ENCODE data around the gene ZNF606. TPM values are rescaled to one million over a fixed set of nuclear protein-coding genes. Genes with fewer than 3 reads are reported as not detected.

The ZNF606 gene
- 2.9 TPM for polyA plus RNA-seq (2012; ENCODE audit: insufficient read length, low read depth)

DNA sequence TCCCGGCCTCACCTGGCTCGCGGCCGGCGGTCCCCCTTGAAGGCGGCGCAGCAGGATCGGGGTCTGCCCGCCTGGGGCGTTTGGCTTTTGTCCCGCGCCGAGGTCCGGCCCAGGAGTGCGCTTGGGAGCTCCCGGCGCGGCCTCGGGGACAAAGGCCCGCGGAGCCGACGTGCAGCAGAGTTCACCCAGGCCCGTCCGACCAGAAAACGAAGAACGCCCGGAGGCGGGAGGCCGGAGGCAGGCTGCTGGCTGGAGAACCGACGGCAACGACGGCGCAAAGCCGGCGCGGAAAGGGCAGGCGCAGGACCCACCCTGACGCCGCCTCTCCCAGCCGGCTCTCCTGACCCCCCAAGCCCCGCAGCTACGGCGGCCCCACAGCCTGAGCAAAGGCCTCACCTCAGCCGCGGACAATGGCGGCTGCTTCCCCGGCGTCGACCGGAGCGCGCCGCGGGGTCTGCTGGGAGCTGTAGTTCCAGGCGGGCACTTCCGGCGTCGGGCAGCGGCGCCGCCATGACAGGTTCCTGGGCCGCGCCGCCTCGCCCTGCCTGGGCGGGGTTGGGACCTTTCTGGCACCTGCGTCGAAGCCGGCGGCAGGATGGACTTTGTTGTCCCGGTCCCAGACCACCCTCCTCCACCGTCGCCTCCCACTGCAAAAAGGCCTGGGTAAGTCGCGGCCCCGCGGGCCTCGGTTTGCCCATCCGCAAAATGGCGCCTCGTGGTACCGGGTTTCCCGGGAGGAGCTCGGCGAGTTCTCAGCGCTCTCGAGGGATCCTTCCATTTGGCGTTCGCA is at the start of gene ZNF606:
Gene ZNF606 (minus strand): TSS at position 437 of the 790 bp plus-strand sequence. CDS start 1,501 bp downstream, outside the sequence.
- TF ChIP-seq POLR2AphosphoS5 (IDR thresholded peaks at IDR 0.05; ENCODE audit: low read depth, low read length) (peak; percentile 84), SIN3A (IDR thresholded peaks at IDR 0.05; ENCODE audit: borderline replicate concordance, insufficient read depth, low read length) (no peak), FOXP2 (optimal IDR thresholded peaks at IDR 0.05; ENCODE audit: borderline replicate concordance, extremely low read depth, extremely low read length, insufficient read depth) (peak; percentile 46), REST (IDR thresholded peaks at IDR 0.05; ENCODE audit: insufficient read depth in 1 of 2, low read depth in 2 of 2, low read length in 2 of 2) (0 out of 4 replicates have a peak, but pooled peaks of 1 of the 2 experiments have one; percentile 11)

- TF ChIP-seq REST (IDR thresholded peaks at IDR 0.05; ENCODE audit: insufficient read depth in 1 of 2, low read depth in 2 of 2, low read length in 2 of 2), result no peak
- no peak for TF ChIP-seq SIN3A (IDR thresholded peaks at IDR 0.05; ENCODE audit: borderline replicate concordance, insufficient read depth, low read length)
- no peak for TF ChIP-seq TAF1 (IDR thresholded peaks at IDR 0.05; ENCODE audit: borderline replicate concordance, insufficient read depth, low read length)
- no peak for TF ChIP-seq POLR2AphosphoS5 (IDR thresholded peaks at IDR 0.05; ENCODE audit: low read depth, low read length)
- TF ChIP-seq FOXP2 (optimal IDR thresholded peaks at IDR 0.05; ENCODE audit: borderline replicate concordance, extremely low read depth, extremely low read length, insufficient read depth), result no peak
These were observed 49.6 kb upstream of the ZNF606 start for GRCh38 chr19:58052256-58052655.

GRCh38 chr19:58047672-58048071 is 45.1 kb upstream of the ZNF606 start:
- no peak for TF ChIP-seq REST (IDR thresholded peaks at IDR 0.05; ENCODE audit: insufficient read depth in 1 of 2, low read depth in 2 of 2, low read length in 2 of 2)
- TF ChIP-seq TAF1 (IDR thresholded peaks at IDR 0.05; ENCODE audit: borderline replicate concordance, insufficient read depth, low read length), result no peak
- TF ChIP-seq POLR2AphosphoS5 (IDR thresholded peaks at IDR 0.05; ENCODE audit: low read depth, low read length), result no peak
- no peak for TF ChIP-seq SIN3A (IDR thresholded peaks at IDR 0.05; ENCODE audit: borderline replicate concordance, insufficient read depth, low read length)
- no peak for TF ChIP-seq FOXP2 (optimal IDR thresholded peaks at IDR 0.05; ENCODE audit: borderline replicate concordance, extremely low read depth, extremely low read length, insufficient read depth)

DNA sequence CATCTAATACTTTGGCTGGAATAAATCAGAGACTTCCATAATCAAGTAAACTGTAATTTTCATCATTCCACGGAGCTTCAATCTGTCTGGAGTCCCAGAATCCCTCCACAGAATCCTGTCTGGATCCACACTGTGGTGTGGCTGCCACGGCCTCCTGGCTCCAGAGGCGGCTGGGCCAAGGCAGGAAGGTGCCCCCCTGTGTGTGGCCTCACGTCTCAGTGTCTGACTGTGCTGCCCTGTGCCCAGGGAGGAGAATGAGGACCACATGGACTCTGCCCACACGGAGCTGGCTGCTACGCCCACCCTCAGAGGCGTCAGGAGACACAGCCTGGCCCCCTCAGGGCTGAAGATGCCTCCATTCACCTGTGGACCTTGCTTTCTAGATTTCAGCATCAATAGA is 44.2 kb upstream of the ZNF606 start:
- TF ChIP-seq TAF1 (IDR thresholded peaks at IDR 0.05; ENCODE audit: borderline replicate concordance, insufficient read depth, low read length), result no peak
- no peak for TF ChIP-seq FOXP2 (optimal IDR thresholded peaks at IDR 0.05; ENCODE audit: borderline replicate concordance, extremely low read depth, extremely low read length, insufficient read depth)
- no peak for TF ChIP-seq SIN3A (IDR thresholded peaks at IDR 0.05; ENCODE audit: borderline replicate concordance, insufficient read depth, low read length)
- no peak for TF ChIP-seq POLR2AphosphoS5 (IDR thresholded peaks at IDR 0.05; ENCODE audit: low read depth, low read length)
- TF ChIP-seq REST (IDR thresholded peaks at IDR 0.05; ENCODE audit: insufficient read depth in 1 of 2, low read depth in 2 of 2, low read length in 2 of 2), result no peak

Data from PFSK-1 (cell line).